ENCODE data around the gene NUP153. TPM values are rescaled to one million over a fixed set of nuclear protein-coding genes. Genes with fewer than 3 reads are reported as not detected.

NUP153 gene
- total and polyA plus RNA-seq, 8 donors = 28.2 to 53.1 (median 45.6) TPM

DNA sequence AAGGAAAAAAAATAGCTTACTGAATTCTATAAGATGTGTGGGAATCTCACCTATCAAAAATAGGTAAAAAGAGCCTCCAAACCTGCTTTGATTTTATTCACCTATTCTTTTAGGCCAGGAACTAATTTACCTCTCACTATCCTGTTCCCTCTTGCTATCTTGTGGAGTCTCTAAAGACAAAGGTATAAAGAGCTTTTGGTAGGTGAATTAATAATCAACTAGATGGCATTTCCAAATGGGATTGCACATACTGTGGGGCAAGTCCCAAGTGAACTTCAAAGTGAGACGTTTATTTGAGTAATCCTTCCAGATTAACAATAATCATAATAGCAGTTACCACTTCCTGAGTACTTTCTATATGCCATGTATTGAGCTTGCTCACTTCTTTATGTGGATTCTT lies 103.8 kb downstream of the NUP153 start:
- Histone ChIP-seq H3K9me3 (no peaks in the 10 kb centered on the region), H3K4me3 (peak overlapping the region in 1 of 2 donors; percentile 84), H3K27me3 (no peaks in the 10 kb centered on the region), H3K36me3 (peaks cover 0 to 30% of the 10 kb centered on the region in 2 donors), H3K4me1 (peaks cover 0 to 34% of the 10 kb centered on the region in 2 donors), H3K27ac (no peak overlapping the region)
- DNase-seq = no peak
- intact Hi-C loops (cut with DNase I) = no loop called here
- TF ChIP-seq, protein P1, sequence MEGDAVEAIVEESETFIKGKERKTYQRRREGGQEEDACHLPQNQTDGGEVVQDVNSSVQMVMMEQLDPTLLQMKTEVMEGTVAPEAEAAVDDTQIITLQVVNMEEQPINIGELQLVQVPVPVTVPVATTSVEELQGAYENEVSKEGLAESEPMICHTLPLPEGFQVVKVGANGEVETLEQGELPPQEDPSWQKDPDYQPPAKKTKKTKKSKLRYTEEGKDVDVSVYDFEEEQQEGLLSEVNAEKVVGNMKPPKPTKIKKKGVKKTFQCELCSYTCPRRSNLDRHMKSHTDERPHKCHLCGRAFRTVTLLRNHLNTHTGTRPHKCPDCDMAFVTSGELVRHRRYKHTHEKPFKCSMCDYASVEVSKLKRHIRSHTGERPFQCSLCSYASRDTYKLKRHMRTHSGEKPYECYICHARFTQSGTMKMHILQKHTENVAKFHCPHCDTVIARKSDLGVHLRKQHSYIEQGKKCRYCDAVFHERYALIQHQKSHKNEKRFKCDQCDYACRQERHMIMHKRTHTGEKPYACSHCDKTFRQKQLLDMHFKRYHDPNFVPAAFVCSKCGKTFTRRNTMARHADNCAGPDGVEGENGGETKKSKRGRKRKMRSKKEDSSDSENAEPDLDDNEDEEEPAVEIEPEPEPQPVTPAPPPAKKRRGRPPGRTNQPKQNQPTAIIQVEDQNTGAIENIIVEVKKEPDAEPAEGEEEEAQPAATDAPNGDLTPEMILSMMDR (IDR thresholded peaks at IDR 0.05) = no peak
- no peak for ATAC-seq

DNA sequence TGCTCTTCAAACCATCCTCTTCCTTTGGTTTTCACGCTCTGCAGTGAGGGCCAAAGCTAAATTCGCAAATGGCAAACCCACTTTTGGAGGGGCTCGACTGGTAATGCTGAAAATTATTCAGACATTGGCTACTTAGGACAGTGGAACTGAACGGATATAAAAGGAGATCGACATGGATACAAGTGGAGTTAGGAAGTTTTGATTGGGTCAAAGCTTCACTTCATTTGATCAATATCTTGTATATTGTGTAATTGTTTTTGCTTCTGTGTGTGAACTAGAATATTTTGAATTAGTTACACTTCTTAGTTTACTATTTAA lies 105.4 kb downstream of the NUP153 start:
- H3K27ac ChIP-seq = peak overlapping the region; percentile 93 to 99
- DNase-seq = no peak

DNA sequence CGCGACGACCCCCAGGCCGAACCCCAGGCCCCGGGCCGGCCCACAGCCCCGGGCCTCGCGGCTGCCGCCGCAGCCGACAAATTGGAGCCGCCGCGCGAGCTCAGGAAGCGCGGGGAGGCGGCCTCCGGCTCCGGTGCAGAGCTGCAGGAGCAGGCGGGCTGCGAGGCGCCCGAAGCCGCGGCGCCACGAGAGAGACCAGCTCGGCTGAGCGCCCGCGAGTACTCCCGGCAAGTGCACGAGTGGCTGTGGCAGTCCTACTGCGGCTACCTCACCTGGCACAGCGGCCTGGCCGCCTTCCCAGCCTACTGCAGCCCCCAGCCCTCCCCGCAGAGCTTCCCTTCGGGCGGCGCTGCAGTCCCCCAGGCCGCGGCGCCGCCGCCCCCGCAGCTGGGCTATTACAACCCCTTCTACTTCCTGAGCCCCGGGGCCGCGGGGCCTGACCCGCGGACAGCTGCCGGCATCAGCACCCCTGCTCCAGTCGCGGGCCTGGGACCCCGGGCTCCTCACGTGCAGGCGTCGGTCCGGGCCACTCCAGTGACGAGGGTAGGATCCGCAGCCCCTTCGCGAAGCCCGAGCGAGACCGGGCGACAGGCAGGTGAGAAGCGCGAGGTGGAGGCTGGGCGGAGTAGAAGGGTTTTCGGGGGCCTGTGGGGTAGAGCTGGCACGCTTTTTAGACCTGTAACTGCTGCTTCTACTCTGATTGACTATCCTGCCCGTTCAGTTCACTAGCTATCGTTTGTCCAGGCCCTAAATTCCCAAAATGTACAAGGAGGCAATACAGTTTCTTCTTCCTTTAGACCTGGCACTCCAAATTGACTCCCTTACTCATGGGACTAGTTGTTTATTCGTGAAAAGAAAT lies 106.0 kb downstream of the NUP153 start:
- H3K36me3 ChIP-seq = peaks cover 0 to 17% of the 10 kb centered on the region in 2 donors
- intact Hi-C loops (cut with DNase I) = no loop called here
- H3K4me1 ChIP-seq = peaks cover 0 to 34% of the 10 kb centered on the region in 2 donors

More for the DNA sequence above, 105.4 kb downstream of the NUP153 start:
- peak; percentile 1 for ATAC-seq
- intact Hi-C loops (cut with DNase I) = no loop called here
- H3K4me1 ChIP-seq = peaks cover 0 to 34% of the 10 kb centered on the region in 2 donors
- TF ChIP-seq, protein P1 (IDR thresholded peaks at IDR 0.05) = no peak
- peaks cover 0 to 21% of the 10 kb centered on the region in 2 donors for H3K36me3 ChIP-seq
- peak overlapping the region; percentile 62 to 84 for H3K4me3 ChIP-seq
- H3K9me3 ChIP-seq = no peaks in the 10 kb centered on the region
- H3K27me3 ChIP-seq = no peaks in the 10 kb centered on the region

GRCh38 chr6:17599877-17600526 lies 106.7 kb downstream of the NUP153 start, which contains the start of gene FAM8A1:
Gene FAM8A1, plus strand, starts transcription at chr6:17600302. Its CDS starts 108 bp downstream, at chr6:17600410.
- Histone ChIP-seq H3K4me1 (peaks cover 0 to 34% of the 10 kb centered on the region in 2 donors), H3K27ac (peak within 1 kb of the TSS; percentile 93 to 99), H3K4me3 (peak within 1 kb of the TSS; percentile 62 to 84), H3K27me3 (no peaks in the 10 kb centered on the region), H3K36me3 (peaks cover 0 to 14% of the 10 kb centered on the region in 2 donors), H3K9me3 (no peaks in the 10 kb centered on the region)
- ATAC-seq (peak; percentile 97), DNase-seq (peak; percentile 91 to 99 (median 97))
- intact Hi-C loops (cut with DNase I) = no loop called here
- TF ChIP-seq, protein P1 (IDR thresholded peaks at IDR 0.05) = peak; percentile 39 to 69

More for the DNA sequence above, 106.0 kb downstream of the NUP153 start:
- no peaks in the 10 kb centered on the region for H3K27me3 ChIP-seq
- no peaks in the 10 kb centered on the region for H3K9me3 ChIP-seq
- TF ChIP-seq, protein P1 (IDR thresholded peaks at IDR 0.05) = no peak
- peak; percentile 63 for ATAC-seq
- H3K4me3 ChIP-seq = peak overlapping the region; percentile 62 to 84
- H3K27ac ChIP-seq = peak overlapping the region; percentile 93 to 99
- DNase-seq = peak; percentile 35 to 92 (median 54)

DNA sequence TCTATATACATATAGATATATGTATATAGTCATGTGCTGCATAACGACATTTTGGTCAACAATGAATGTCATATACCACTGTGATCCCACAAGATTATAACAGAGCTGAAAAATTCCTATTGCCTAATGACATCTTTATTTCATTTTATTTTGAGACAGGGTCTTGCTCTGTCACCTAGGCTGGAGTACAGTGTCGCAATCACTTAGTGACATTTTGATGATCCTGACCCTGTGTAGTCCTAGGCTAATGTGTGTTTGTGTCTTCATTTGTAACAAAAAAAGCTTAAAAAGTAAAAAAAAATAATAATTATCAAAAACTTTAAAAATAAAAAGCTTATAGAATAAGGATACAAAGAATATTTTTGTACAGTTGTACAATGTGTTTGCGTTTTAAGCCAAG lies 110.6 kb downstream of the NUP153 start:
- Histone ChIP-seq H3K4me1 (peaks cover 0 to 15% of the 10 kb centered on the region in 2 donors), H3K9me3 (no peaks in the 10 kb centered on the region), H3K4me3 (no peak overlapping the region), H3K27me3 (no peaks in the 10 kb centered on the region), H3K27ac (no peak overlapping the region), H3K36me3 (no peaks in the 10 kb centered on the region)
- intact Hi-C loops (cut with DNase I) = no loop called here
- TF ChIP-seq, protein P1 (IDR thresholded peaks at IDR 0.05) = no peak
- DNase-seq (no peak), ATAC-seq (no peak)

Measured in left lung (tissue), 10 donors.